GM21717 (cell line): Measurements from ENCODE around the gene KBTBD13.

Experiments
- ATAC-seq: cut with Tn5 transposase; IDR thresholded peaks from one replicate; pipeline ENCODE4 v1.9.1; 2021; ENCODE audit warnings: mild to moderate bottlenecking, moderate library complexity; ENCODE audit not compliant: unreplicated experiment

Gene KBTBD13

GRCh38 chr15:65050270-65050669 lies 26.3 kb upstream of the KBTBD13 start:
- ATAC-seq, result no peak

GRCh38 chr15:65051266-65051665 lies 25.3 kb upstream of the KBTBD13 start:
- no peak for ATAC-seq

- ATAC-seq, result no peak
Measured at GRCh38 chr15:65052956-65053355, 23.6 kb upstream of the KBTBD13 start.

GRCh38 chr15:65054333-65055200 lies 22.0 kb upstream of the KBTBD13 start:
- ATAC-seq, result no peak

- ATAC-seq, result no peak
Measured at GRCh38 chr15:65055201-65055870, 21.2 kb upstream of the KBTBD13 start.

GRCh38 chr15:65056106-65056505 lies 20.4 kb upstream of the KBTBD13 start:
- no peak for ATAC-seq

GRCh38 chr15:65056868-65057548 lies 19.5 kb upstream of the KBTBD13 start:
- ATAC-seq, result no peak

- no peak for ATAC-seq
Measured at GRCh38 chr15:65057549-65057940, 19.0 kb upstream of the KBTBD13 start.

- ATAC-seq, result no peak
Measured at GRCh38 chr15:65058394-65059368, 17.9 kb upstream of the KBTBD13 start.

- no peak for ATAC-seq
Measured at GRCh38 chr15:65059369-65059750, 17.2 kb upstream of the KBTBD13 start.

- no peak for ATAC-seq
Measured at GRCh38 chr15:65059931-65060596, 16.5 kb upstream of the KBTBD13 start.

GRCh38 chr15:65060641-65061397 lies 15.7 kb upstream of the KBTBD13 start:
- ATAC-seq, result no peak

GRCh38 chr15:65062061-65062460 lies 14.5 kb upstream of the KBTBD13 start:
- ATAC-seq, result no peak

GRCh38 chr15:65062726-65063125 lies 13.8 kb upstream of the KBTBD13 start:
- ATAC-seq, result no peak

GRCh38 chr15:65066001-65066634 lies 10.4 kb upstream of the KBTBD13 start:
- no peak for ATAC-seq

GRCh38 chr15:65066635-65067316 lies 9.8 kb upstream of the KBTBD13 start:
- no peak for ATAC-seq

- ATAC-seq, result no peak
Measured at GRCh38 chr15:65067317-65067644, 9.3 kb upstream of the KBTBD13 start.

- no peak for ATAC-seq
Measured at GRCh38 chr15:65067645-65068402, 8.7 kb upstream of the KBTBD13 start, which contains the start of gene RASL12. Gene RASL12, minus strand, starts transcription at chr15:65067991. Its CDS starts 156 bp downstream, at chr15:65067835.
